ENCODE measurements around the gene AP1AR. TPM values are rescaled to one million over a fixed set of nuclear protein-coding genes. Genes with fewer than 3 reads are reported as not detected.
A peak's percentile ranks its signal among the peaks of the same experiment; 100 is the strongest.

Gene AP1AR
- total and polyA plus RNA-seq, 2 of the 4 experiments (the other 2 are of a cell fraction) = 4.0 to 4.7 TPM

DNA sequence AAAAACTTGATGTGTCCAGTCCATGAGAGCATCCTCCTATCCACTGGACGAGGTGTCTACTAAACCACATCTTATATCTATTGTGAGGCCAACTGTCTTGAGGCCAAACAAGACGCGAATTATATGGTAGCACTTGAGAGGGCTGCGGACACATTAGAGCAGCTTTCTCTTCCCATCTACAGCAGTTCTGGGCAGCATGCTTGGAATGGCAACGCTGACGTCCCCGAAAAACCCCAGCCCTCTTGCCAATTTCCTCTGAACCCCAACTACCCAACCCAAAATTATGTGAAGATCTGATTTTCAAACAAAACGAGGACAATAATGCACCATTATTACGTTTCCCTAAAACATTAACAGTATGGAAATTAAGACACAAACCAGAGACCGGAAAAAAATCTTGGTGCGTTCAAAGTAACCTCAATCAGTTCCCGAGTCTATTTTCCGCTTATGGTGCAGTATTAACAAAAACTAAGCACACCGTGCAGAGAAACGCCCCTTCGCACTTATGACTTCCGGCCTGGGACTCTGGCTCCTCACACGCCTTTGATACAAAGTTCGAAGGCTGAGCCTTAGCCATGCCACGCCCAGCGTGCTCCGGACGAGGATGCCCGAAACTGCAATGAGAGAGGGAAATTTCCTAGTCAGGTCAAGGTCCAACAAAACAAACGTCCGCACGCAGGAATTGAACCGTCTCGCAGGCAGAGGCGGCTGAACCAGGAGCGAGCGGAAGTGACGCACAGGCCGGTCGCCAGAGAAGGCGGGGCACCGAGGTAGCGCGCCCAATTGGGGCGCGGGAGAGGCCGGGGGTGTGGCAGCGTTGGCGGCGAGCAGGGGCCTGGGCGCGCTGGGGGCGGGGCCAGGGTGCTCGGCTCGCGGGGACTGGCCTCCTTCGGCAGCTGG lies 458 bp upstream of the AP1AR start (continued):
- TF ChIP-seq, protein P1, sequence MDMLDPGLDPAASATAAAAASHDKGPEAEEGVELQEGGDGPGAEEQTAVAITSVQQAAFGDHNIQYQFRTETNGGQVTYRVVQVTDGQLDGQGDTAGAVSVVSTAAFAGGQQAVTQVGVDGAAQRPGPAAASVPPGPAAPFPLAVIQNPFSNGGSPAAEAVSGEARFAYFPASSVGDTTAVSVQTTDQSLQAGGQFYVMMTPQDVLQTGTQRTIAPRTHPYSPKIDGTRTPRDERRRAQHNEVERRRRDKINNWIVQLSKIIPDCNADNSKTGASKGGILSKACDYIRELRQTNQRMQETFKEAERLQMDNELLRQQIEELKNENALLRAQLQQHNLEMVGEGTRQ (IDR thresholded peaks at IDR 0.05; ENCODE audit: low read depth, low read length) = 0 out of 2 replicates have a peak, but pooled peaks have one; percentile 13

DNA sequence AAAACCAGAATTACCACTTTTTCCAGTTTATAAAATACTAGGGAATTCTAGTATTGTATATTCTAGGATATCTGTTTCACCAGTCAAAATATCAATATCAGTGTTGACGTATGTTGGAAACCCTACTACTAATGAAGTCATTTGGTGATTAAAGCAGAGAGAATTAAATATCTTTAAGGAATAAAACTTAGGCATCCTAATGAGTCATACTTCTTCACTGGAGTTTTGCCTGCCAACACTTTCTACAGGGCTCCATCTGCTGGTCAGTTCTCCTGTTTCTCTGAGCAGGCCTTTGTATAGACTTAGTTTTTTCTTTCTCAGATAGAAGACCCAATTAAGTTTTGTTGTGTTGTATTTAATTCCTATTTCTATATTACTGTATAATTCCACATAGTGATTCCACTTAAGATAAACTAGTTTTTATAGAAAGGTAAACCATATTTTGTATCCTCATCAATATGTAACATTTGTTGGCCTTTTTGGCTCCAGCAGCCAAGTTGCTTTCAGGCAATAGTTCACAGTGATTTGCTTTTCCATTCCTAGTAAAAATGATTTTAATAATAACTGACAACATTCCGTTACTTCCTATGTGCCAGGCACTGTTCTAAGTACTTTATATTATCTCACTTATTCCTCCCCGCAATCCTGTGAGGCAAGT lies 3.5 kb downstream of the AP1AR start:
- no peaks in the 10 kb centered on the region for H3K4me1 ChIP-seq (ENCODE audit: control insufficient read depth, insufficient read depth, low read length)
- H3K27ac ChIP-seq (ENCODE audit: insufficient read depth, low read length) = no peak overlapping the region
- TF ChIP-seq FOS (IDR thresholded peaks at IDR 0.05; ENCODE audit: low read depth, low read length) (peak; percentile 89), NFE2L2 (IDR thresholded peaks at IDR 0.05; ENCODE audit: low read depth, low read length) (no peak), CEBPB (IDR thresholded peaks at IDR 0.05; ENCODE audit: low read depth, low read length) (no peak), RAD21 (IDR thresholded peaks at IDR 0.05; ENCODE audit: low read length) (peak; percentile 84), MAFK (IDR thresholded peaks at IDR 0.05; ENCODE audit: low read depth, low read length) (0 out of 2 replicates have a peak, but pooled peaks have one; percentile 18), CHD1 (IDR thresholded peaks at IDR 0.05; ENCODE audit: low read depth, low read length) (no peak), SMC3 (IDR thresholded peaks at IDR 0.05; ENCODE audit: low read depth, low read length) (peak; percentile 94), MAZ (IDR thresholded peaks at IDR 0.05; ENCODE audit: borderline replicate concordance, low read depth, low read length) (no peak), MXI1 (IDR thresholded peaks at IDR 0.05; ENCODE audit: borderline replicate concordance, low read depth, low read length) (no peak), POLR2A (IDR thresholded peaks at IDR 0.05; ENCODE audit: low read depth, low read length) (0 out of 2 replicates have a peak, but pooled peaks have one; percentile 23)
- TF ChIP-seq, protein P2, sequence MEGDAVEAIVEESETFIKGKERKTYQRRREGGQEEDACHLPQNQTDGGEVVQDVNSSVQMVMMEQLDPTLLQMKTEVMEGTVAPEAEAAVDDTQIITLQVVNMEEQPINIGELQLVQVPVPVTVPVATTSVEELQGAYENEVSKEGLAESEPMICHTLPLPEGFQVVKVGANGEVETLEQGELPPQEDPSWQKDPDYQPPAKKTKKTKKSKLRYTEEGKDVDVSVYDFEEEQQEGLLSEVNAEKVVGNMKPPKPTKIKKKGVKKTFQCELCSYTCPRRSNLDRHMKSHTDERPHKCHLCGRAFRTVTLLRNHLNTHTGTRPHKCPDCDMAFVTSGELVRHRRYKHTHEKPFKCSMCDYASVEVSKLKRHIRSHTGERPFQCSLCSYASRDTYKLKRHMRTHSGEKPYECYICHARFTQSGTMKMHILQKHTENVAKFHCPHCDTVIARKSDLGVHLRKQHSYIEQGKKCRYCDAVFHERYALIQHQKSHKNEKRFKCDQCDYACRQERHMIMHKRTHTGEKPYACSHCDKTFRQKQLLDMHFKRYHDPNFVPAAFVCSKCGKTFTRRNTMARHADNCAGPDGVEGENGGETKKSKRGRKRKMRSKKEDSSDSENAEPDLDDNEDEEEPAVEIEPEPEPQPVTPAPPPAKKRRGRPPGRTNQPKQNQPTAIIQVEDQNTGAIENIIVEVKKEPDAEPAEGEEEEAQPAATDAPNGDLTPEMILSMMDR (conservative IDR thresholded peaks at IDR 0.05; ENCODE audit: low read depth, low read length) = peak; percentile 88

More for the DNA sequence above, 3.5 kb downstream of the AP1AR start:
- ChIA-PET CTCF (interaction anchor here (0.6 to 1.6 kb wide), 4 partner anchors 19 to 136 kb away, joined by 3 to 12 read pairs (median 8); no protein-coding TSS in a partner anchor), POLR2A (ENCODE audit: unreplicated experiment) (no interaction called here)
- no TSS peak for BruUV-seq (replicated peaks)
- Histone ChIP-seq H3K4me2 (ENCODE audit: low read depth, low read length) (no peak overlapping the region), H3K79me1 (ENCODE audit: low read depth in 1 of 2, low read length in 2 of 2) (peaks cover 12 to 18% of the 10 kb centered on the region in 2 experiments), H3K4me3 (ENCODE audit: insufficient read depth, low read depth, low read length) (no peak overlapping the region), H4K20me1 (ENCODE audit: insufficient read depth, low read length) (no peaks in the 10 kb centered on the region; the same call in 1 of the 2 replicates), H3K56ac (ENCODE audit: extremely low read depth, insufficient read depth, low read length) (no peak overlapping the region), H2AFZ (replicated peaks; ENCODE audit: low read length, poor library complexity) (no peak overlapping the region), H3K9me3 (ENCODE audit: control insufficient read depth, insufficient read depth, low read length) (no peaks in the 10 kb centered on the region), H3K27me3 (ENCODE audit: control insufficient read depth, insufficient read depth, low read length) (no peaks in the 10 kb centered on the region), H3K23ac (ENCODE audit: low read depth, low read length) (no peak overlapping the region), H3K18ac (ENCODE audit: low read depth, low read length) (no peak overlapping the region), H2BK20ac (ENCODE audit: low read depth, low read length) (no peak overlapping the region), H3K9me1 (ENCODE audit: insufficient read depth, low read length) (no peaks in the 10 kb centered on the region), H2BK15ac (ENCODE audit: low read depth, low read length) (no peak overlapping the region), H2BK5ac (ENCODE audit: low read depth, low read length, poor library complexity, severe bottlenecking) (no peak overlapping the region), H4K5ac (ENCODE audit: low read depth, low read length) (no peak overlapping the region), H3K14ac (replicated peaks; ENCODE audit: low read depth, low read length) (no peak overlapping the region), H4K91ac (ENCODE audit: insufficient read depth, low read depth, low read length) (no peak overlapping the region), H3K4ac (ENCODE audit: low read depth, low read length) (no peak overlapping the region), H2AK5ac (ENCODE audit: low read depth, low read length) (no peak overlapping the region), H4K8ac (ENCODE audit: low read depth in 2 of 2, low read length in 2 of 2) (no peak overlapping the region), H3K36me3 (ENCODE audit: control insufficient read depth, insufficient read depth, low read length) (no peaks in the 10 kb centered on the region), H3K9ac (ENCODE audit: low read depth, low read length) (no peak overlapping the region), H2BK120ac (ENCODE audit: low read depth, low read length) (no peak overlapping the region), H2AK9ac (replicated peaks; ENCODE audit: low read depth, low read length, poor library complexity) (no peak overlapping the region)
- dilution Hi-C loops (cut with HindIII; ENCODE audit: low sequenced_read_pairs, unreplicated experiment) (no loop called here), in situ Hi-C loops (cut with MboI; ENCODE audit: low sequenced_read_pairs) (loop anchor here (5.0 kb wide), 1 partner anchor 133 kb away; no protein-coding TSS in a partner anchor), intact Hi-C loops (cut with micrococcal nuclease) (loop anchor here (1.0 to 10.0 kb wide), 5 partner anchors 21 to 400 kb away; partner anchors contain the start of genes FAM241A, LARP7 and ZGRF1)
- DNase-seq (peak; percentile 94), ATAC-seq (ENCODE audit: low read depth) (0 out of 2 replicates have a peak, but pooled peaks have one; percentile 2)
- WGBS, 2 experiments (ENCODE audit: extremely low coverage in 2 of 2, insufficient read length in 1 of 2) = no CpG with 5 or more reads among the region's 3 CpGs

All from IMR-90 (cell line).